Cardiac fibroblast (primary cell): ENCODE measurements around the gene ACKR4.

ENCODE experiments used
- DNase-seq, 2 donors: peaks; one replicate each; pipeline versions ENCODE4 v3.0.0 to v3.0.0-alpha.2; 2010; ENCODE audit warnings: low read depth in 2 of 2
- H3K4me3 ChIP-seq, 2 donors: replicated peaks in 1 of 2; 1 replicate in 1 of 2; 2 replicates in 1 of 2; pipeline ENCODE4 v1.5.1; 2011; ENCODE audit warnings: low read depth in 2 of 2, low read length in 2 of 2, mild to moderate bottlenecking in 2 of 2, moderate library complexity in 1 of 2
- TF ChIP-seq, protein P1 (sequence below): IDR thresholded peaks from one replicate; pipeline ENCODE4 v1.5.1; 2011; ENCODE audit warnings: low read depth, mild to moderate bottlenecking, low read length, inconsistent platforms

ACKR4 gene

DNA sequence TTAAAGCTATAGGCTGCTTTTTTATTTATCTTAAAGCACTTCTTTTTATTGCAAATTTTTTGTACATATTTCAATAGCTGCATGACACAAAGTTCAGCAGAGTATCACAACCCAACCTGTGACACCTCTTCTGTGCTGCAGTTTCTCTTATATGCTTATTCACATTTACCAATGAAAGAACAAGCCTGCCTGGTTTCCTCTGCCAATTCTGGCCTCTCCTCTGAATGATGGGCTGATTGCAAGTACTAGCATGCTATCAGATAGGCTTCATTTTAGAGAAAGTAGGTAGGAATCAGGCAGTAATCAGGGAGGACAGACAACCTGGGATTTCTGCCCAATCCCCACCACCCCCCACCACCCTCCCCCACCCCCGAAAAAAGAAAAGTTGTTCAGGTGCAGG is 26.6 kb downstream of the ACKR4 start:
- no peak for DNase-seq
- no peak overlapping the region for H3K4me3 ChIP-seq
- TF ChIP-seq, protein P1, sequence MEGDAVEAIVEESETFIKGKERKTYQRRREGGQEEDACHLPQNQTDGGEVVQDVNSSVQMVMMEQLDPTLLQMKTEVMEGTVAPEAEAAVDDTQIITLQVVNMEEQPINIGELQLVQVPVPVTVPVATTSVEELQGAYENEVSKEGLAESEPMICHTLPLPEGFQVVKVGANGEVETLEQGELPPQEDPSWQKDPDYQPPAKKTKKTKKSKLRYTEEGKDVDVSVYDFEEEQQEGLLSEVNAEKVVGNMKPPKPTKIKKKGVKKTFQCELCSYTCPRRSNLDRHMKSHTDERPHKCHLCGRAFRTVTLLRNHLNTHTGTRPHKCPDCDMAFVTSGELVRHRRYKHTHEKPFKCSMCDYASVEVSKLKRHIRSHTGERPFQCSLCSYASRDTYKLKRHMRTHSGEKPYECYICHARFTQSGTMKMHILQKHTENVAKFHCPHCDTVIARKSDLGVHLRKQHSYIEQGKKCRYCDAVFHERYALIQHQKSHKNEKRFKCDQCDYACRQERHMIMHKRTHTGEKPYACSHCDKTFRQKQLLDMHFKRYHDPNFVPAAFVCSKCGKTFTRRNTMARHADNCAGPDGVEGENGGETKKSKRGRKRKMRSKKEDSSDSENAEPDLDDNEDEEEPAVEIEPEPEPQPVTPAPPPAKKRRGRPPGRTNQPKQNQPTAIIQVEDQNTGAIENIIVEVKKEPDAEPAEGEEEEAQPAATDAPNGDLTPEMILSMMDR, result no peak

DNA sequence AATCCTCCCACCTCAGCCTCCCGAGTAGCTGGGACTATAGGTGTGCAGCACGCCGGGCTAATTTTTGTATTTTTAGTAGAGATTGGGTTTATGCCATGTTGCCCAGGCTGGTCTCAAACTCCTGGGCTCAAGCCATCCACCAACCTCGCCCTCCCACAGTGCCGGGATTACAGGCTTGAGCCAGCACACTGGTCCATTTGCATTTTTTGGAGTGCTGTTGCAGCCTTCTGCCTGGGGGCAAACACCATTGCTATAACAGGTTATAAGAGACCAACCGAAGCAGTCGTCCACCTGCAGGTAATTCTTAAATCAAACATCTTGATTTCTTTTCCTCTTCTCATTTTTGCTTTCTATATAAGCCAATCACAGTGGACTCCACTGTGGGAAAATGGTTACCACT is 27.7 kb downstream of the ACKR4 start:
- DNase-seq, result no peak
- TF ChIP-seq, protein P1, result no peak
- H3K4me3 ChIP-seq, result no peak overlapping the region

DNA sequence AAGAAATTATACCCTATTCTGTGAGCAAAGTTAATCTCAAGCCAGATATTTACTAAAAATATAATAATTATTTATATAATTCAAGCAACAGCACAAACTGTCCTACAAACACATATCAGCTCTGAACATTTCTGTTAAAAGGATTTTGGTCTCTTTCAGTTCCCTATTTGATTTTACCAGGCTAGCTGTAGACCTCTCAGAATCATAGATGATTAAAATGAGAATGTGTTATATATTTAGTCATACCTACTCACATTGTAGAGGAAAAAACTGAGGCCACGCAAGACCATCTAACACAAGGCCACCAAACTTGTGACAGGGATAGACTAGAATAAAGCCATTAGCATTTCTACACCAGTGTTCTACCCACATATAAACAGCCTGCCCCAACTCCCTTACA is 28.5 kb downstream of the ACKR4 start:
- no peak overlapping the region for H3K4me3 ChIP-seq
- DNase-seq, result no peak
- TF ChIP-seq, protein P1, result no peak

DNA sequence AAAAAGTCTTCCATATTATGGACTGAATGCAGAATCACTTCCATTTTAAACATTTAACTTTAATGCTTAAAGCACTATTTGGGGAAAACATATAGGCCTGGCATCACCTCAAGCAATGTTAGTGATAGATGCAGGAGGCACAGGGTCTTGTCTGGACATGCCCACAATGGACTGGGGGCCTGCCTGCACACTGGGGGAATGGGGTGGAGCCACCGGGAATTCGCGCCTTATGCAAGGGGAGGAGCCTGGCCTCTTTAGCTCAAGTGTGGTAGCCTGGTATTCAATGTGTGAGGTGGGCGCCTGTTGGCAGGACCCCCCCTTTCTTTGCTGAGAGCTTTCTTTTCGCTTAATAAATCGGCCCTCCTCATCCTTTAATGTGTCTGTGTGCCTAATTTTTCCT is 29.9 kb downstream of the ACKR4 start:
- DNase-seq, result no peak
- TF ChIP-seq, protein P1, result no peak
- no peak overlapping the region for H3K4me3 ChIP-seq

DNA sequence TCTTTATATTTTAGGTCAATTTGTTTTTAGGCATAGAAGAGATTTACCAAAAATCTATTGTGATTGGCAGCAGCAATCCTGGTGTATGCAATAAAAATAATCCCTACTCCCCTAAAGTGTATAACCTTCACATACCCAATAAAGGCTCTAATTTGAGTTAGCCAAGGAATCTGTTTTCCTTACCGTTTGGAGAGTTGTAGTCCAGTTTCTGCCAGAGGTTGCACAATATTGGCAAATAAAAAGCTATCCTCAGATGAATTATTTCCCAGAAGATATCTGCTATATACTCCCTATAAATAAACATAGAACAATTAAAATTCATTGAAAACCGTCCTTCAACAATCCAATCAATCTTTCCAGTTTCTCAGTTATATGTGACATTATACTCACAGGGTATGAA is 31.1 kb downstream of the ACKR4 start:
- no peak overlapping the region for H3K4me3 ChIP-seq
- peak in 1 of 2 donors; percentile 46 for DNase-seq

DNA sequence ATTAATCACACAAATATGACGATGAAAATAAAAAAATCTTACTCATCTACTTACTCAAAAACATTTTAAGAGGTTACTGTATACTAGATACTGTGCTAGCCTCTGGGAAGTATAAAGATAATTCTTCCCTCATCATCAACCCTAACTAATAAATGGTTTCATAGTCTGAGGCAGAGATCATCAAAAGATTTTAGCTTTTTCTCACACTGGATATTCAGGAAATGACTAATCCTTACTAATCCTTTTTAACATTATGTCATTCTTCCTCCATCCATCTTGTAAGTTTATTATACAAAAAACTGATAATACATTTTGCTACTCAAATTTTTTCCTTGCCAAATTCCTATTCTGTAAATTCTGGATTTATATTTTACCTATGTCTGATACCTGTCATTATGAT is 32.9 kb downstream of the ACKR4 start:
- TF ChIP-seq, protein P1, result no peak
- peak; percentile 41 to 80 for DNase-seq
- H3K4me3 ChIP-seq, result no peak overlapping the region

More for the DNA sequence above, 31.1 kb downstream of the ACKR4 start:
- TF ChIP-seq, protein P1, result no peak

DNA sequence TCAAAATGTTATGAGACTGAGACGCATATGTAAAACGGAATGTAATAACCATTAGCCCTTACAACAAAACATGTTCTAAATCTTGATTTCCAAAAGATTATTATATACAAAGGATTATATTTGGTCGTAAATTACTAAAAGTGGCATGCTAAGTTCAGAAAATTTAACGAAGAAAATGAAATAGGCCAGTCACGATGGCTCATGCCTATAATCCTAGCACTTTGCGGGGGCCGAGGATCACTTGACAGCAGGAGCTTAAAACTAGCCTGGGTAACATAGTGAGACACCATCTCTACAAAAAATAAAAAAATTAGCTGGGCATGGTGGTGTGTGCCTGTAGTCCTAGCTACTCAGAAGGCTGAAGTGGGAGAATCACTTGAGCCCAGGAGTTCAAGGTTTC is 33.5 kb downstream of the ACKR4 start:
- H3K4me3 ChIP-seq, result no peak overlapping the region
- TF ChIP-seq, protein P1, result no peak
- DNase-seq, result no peak
